HS-5 (cell line): Measurements from ENCODE around the gene EPHA2.
"Not testable (repeated sequence)": the region's sequence is repeated elsewhere in the genome, so short reads cannot be mapped to it uniquely, and the experiment has no call there.

Experiments used
- DNase-seq: peaks from one replicate; pipeline ENCODE4 v3.0.0-alpha.2; 2012; ENCODE audit warnings: low read depth

The EPHA2 gene

DNA sequence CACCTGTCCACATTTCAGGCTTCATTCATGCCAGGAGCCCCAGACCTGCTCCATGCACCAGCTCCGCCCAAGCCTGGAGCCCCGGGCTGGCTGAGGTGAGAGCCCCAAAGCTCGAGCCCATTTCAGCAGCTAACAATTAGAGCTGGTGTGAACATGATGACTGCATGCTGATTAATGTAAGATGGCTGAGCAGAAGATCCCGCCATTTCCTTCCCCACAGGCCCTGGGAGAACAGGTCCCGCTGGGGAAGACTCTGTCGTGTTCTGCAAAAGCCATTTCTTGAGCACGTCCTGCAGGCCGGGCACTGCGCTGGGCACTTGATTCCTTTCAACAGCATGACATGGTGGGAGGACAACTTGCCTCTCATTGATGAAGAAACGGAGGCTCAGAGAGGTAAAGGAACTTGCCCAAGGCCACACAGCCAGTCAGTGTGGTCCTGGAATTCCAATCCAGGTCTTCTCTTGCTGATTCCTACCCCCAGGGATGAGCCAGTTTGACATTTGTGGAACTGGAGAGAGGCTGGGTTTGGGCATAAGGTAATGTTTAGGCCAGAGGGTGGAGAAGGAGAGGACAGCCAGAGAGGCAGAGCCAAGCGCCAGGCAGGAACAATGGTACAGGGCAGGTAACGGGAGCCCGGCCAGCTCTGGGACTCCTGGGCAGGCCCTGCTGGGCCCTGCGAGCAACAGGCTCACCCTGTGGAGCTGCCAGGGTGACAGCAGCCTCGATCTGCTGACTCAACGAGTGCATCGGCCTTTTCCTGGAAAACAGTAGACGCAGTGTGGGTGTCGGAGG, 28.1 kb upstream of the EPHA2 start:
- DNase-seq: no peak

DNA sequence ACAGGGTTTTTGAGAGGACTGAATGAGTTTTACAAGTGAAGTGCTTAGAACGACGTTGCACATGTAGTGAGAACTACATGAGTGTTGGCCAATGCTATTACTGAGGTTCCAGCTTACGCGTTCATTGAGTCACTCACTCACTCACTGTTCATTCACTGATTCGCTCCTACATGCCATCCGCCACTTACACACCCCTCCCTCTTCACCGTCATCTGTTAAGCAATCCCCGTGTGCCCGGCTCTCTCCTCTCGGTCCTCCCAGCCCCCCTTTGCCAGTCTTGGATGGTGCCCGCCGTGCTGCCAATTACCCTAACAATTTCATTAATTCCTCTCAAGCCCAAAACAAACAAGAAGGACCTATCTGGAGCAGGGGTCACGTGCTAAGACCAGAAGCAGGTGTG, 27.3 kb upstream of the EPHA2 start:
- peak; percentile 65 for DNase-seq

DNA sequence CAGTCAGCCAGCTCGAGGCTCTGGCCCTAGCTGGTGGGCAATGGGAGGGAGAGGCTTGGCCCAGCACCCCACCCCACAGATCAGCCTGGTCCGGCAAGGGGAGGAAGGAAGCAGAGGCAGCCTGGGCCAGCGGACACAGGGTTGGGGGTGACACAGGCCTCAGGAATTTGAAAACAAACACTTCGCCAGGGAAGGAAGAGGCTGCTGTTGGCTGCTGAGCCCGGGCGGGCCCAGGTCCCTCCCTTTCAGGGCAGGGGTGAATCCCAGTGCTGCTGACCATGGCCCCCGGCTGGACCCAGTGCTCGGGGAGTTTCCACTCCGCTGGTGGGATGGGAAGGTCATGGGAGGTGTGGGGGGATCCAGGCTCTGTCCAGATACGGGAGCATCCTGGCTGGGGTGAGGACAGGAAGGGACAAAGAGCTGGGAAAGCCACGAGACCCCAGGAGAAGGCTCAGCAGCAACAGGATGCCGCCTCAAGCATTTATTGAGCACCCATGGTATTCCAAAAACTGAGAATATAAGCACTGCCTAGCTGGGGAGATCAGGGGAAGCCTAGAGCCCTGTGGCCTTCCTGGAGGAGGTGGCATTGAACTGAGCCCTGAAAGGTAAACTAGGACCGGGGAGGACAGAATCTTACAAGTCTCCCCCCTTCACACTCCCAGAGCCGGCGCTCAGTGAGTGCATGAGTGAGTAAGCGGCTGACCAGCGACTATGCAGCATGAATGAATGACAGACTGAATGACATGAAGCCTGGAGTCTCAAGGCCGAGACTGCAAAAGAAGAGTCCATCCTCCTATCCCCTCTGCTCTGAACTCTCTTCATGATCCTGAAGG, 26.2 kb upstream of the EPHA2 start:
- DNase-seq: peak; percentile 84

DNA sequence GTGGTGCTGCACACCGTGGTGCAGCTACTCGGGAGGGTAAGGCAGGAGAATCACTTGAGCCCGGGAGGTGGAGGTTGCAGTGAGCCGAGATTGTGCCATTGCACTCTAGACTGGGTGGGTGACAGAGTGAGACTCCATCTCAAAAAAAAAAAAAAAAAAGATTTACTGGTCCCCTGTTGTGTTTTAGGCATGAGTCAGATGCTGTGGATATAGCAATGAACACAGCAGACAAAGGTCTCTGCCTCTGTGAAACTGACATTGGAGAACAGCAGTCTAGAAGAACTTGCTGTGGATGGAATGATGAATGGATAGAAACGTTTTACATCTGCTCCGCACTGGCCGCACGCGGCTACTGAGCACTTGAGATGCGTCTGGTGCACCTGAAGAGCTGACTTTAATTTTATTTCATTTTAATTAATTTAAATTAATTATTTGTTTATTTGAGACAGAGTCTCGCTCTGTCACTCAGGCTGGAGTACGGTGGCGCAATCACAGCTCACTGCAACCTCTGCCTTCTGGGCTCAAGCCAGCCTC, 24.5 kb upstream of the EPHA2 start:
- DNase-seq: no peak

DNA sequence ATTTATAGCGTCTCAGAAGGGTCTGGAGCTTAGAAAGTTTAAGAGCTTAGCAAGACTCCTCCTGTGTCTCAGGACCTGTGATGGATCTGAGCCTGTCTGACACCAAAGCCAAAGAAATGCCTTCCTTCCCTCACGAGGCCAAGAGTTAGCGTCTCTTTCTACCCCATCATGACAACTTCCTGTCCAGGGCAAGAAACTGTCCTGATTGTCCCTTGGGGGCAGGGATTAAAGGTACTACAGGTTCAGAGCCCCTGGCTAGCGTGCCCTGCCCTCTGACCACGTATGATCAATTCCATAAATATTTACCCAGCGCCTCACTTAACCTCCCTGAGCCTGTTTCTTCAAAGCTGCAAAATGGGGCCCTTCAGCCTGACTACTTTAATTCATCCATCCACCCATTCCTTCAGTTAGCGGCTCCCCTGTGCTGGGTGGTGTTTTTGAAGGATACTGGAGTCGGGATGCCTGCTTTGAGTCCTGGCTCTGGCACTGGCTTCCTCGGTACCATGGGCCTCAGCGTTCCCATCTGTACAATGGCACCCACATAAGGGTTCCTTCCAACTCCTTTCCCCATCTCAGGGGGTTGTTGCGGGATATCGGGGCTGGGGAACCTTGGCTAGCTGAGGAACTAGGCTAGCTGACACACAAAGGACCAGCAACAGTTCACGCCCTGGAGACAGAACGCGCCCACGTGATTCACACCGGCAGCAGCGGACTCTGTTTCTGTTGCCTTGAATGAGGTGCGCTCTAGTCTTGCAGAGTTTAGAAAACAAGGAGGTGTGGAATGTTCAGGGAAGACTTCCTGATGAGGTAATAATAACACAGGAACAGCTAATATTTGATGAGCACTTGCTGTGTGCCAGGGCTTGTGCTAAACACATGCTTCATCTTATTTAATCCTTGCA, 23.0 kb upstream of the EPHA2 start:
- no peak for DNase-seq

DNA sequence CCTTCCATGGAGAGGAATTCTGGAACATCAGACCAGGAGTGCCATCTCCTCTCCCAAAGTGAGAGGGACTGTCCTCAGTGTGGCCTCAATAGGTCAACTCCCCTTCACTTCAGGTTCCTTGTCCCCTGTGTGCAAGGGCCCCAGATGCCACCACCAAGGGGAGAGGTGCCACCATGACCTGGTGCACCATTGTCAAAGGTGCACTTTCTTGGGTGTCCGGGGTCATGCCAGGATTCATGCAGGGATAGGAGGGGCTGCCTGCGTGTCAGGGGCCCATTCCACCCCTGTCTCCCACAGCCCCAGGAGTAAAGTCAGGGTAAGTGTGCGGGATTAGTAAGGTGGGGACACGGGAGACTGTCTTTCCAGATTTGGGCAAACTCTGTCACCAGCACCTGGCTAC, 21.4 kb upstream of the EPHA2 start:
- no peak for DNase-seq

DNA sequence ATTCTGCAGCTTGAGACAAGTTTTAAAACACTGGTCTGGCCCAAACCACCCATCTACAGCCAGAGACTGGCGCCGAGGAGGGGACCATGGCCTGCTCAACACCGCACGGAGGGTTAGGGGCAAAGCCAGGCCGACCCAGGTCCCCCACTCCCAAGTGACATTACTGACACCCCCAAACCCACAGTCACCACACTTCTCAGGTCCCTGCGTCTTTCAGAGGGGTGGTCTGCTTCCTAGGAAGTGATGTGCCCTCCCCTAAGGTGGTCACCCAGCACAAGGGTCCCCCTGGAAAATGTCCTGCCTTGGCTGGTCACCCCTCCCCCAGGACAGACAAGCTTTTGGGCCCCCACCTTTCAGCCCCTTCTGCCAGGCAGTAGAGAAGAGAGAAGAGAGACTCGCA, 20.8 kb upstream of the EPHA2 start:
- no peak for DNase-seq

DNA sequence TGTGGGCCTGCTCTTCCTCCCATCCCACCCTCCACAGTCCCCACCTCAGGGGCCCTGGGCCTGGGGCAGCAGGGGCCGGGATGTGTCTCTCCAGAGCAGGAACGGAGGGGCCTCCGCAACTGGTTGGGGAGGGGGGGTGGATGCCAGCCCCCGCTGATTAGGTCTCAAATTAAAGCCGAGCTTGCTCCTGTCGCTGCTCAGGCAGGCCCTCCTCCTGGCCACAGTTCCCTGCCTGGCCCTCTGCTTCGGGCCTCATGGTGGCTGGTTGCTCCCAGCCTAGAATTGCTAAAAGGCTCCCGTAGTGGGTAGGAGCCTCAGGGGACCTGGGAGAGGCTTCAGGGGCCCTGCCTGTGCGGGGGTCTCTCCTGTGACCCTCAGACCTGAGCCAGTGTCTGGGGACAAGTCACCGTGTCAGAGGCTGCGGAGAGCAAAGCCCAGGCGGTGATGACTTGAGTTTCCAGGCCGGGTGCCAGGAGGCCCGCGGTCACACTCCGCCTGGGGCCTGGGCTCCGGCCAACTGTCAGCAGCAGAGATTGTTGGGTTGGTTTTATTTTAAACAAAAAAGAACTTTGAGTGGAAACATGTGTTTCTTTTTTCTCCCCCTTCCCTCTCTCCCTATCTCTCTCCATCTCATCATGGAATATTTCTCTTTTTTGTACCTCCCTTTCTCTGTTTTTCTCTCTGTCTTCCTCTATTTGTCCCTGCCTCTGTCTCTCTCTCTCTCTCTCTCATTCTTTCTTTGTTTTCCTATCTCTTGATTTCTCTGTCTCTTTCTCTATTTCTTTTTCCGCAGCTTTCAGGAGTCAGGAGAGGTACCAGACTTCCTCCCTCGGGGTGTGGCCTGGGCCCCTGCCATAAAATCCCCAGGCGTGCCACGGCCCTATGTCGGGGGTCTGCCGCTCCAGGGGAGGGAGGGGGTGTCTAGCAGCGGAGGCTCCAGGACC, 20.0 kb upstream of the EPHA2 start:
- DNase-seq: peak; percentile 66

DNA sequence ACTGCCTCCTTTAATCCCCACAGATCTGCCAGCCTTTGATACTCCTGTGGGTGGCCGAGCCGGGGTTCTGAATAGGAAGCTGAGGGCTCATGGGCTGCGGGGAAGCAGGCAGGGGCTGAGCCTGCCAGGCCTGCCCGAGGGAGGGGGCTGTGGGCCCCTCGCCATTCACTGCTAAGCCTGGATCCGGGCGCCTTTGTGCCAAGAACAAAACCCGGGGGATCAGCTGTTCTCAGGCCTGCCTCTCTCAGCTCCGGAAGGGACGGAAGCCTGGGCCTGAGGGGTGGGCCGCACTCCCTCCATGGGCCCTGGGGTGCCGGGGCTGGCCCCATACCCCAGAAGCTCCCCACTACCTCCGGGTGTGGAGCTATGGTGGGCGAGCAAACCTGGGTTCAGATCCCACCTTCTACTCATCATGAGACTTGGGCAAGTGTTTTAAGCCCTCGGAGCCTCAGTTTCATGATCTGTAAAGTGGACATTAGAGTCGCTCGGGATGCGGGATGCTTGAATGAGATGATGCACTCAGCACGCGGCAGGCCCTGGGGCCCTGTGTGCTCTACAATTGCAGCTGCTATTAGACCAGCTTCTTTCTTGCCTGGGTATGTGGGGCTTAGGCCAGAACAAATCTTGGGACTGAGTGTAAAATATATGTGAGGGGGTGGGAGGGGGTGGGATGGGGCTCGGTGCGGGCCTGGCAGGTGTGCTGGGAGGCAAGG, 19.2 kb upstream of the EPHA2 start:
- DNase-seq: no peak

DNA sequence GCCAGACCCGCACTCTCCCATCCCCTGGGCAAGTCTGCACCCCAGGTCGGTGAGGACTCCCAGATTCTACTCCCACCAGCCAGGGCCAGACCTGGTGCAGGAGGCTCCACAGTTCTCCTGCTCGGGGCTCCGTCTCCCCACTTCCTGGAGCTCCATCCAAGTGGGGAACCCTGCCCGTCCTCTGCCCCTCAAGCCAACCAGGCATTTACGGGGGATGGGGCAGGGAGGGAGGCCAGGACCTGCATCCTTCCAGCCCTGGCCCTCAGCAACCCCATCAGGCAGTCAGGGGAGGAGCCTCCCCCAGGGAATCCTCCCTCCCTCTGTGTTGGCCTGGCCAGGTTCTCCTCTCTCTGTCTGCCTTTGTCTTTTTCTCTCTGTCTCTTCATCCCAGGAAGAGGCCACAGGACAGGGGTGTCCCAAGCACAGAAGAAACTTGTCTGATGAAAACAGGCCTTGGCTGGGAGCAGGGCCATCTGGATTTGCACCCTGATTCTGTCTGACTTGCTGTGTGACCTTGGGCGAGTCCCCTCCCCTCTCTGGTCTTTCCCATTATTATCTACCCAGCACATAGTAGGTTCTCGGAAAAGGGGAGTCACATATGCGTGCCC, 18.5 kb upstream of the EPHA2 start:
- no peak for DNase-seq

DNA sequence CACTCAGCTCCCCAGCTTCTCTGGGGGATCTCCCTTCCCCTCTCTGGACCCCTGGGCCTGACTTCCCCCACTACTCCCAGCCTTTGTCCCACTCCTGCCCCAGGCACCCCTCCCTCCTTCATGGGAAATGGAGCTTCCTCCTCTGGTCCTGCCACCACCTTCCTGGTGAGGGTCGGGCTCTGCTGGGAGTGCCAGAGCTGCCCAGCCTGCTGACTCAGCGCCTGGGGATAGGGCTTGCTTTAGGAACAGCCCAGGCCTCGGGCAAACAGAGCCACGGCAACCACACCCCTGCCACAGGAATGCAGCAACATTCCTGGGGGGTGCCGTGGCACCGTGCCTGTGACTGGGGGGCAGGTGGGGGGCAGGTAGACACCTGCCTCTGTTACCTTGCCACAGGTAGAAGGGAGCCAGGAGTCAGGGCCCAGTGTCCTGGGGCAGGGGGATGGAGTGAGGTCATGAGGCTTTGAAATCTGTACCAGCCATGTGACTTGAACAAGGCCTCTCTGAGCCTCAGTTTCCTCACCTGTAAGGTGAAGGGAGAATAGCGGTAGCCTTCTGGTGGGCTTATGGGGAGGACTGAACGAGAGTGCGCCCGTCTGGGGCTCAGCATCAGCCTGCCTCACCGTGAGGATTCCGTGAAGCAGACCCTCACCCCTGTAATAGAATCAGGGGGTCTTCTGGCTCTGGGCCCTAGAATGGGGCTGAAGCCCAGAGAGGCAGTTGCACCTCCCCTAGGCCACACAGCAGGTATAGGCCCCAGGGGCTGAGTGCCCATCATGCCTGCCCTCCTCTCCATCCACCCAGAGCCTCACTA, 17.8 kb upstream of the EPHA2 start:
- peak; percentile 73 for DNase-seq

DNA sequence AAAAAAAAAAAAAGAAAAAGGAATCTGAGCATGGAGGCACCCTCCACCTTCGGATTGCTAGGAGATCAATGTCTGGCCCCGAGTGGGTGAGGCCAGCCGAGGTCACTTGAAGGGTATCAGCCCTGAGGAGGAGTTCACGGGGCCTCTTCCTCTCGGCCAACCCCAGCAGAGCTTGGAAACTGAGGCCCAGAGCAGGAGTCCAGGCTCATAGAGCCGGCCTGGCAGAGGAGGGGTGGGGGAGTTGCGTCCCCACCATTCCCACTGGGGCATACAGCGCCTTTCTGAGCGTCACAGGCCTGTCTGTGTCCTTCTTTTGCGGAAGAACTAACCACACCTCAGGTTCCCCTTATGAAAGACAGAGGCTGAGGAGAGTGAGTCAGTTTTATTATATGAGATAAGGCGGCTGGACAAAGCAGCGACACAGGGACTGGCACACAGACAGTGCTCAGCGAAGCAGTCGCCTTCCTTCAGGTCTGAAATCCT, 17.1 kb upstream of the EPHA2 start:
- DNase-seq: peak; percentile 57

DNA sequence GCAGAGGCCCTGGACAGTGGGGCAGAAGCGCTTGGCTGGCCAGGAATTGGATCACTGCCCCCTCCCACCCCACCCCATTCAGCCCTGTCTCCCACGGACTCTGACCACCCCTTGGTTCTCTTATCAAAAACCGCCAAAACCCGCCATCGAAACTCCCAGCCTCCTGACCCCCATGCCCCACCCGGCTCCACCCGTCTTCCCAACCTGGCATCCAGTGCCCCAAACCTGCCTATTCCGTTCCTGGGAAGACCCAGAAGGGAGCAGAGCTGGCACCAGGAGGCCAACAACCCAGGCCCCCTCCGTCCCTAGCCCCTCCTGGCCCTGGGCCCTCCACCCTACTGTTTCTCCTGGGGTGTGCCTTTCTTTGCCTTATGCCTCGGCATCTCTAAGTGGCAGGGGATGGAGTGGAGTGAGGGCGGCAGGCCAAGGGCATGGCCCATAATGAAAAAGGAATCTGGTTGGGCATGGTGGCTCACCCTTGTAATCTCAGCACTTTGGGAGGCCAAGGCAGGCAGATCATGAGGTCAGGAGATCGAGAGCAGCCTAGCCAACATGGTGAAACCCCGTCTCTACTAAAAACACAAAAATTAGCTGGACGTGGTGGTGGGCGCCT, 16.5 kb upstream of the EPHA2 start:
- DNase-seq: no peak

DNA sequence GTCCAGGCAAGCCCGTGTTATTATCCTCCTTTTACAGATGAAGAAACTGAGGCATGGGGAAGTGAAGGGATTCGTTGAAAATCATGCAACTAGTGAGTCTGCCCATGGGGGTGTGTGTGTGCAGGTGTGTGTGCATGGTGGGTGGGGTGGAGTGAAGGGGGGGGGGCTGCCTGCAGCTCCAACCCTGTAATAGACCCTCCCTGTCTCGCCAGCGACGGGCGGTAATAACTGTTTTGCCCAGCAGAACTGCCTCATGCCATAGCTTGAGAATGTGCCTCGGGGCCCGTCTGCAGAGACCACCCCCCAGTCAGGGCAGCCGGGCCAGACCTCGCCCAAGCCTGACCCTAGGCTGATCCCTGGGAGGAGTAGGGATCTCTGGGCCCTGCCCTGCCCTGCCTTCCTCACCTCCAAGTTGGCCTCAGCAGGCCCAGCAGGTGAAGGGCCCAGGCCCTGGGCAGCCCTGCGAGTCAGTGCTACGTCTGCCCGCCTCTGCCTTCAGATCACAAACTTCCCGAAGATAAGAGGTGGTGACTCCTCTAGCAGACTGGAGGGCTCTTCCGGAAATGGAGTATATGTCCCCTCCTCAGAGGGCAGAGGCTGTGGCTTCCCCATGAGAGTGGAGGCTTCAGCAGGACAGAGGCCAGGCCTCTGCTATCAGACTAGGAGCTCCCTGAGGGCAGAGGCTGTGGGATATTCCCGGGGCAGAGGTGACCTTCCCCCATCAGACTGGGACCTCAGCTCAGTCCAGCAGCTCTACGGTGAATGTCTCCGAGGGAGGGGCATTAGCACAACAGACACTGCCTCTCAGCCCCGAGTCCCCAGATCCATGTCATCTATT, 15.7 kb upstream of the EPHA2 start:
- no peak for DNase-seq

DNA sequence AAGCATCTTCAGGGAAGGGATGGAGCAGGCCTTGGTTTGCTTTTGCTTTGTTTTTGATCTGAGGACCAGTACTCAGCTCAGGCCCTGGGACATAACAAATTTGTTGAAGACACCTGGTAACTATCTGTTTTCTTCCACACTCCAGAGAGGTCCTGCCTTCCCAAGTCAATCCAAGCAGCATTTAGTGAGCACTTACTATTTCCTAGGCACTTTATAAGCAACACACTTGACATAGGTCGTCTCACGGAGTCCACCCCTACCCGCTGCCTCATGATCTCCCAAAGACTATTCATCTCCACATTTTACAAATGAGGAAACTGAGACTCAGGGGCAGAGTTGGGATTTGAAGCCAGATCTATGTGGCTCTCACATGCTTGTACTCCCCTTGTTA, 14.4 kb upstream of the EPHA2 start:
- DNase-seq: no peak

DNA sequence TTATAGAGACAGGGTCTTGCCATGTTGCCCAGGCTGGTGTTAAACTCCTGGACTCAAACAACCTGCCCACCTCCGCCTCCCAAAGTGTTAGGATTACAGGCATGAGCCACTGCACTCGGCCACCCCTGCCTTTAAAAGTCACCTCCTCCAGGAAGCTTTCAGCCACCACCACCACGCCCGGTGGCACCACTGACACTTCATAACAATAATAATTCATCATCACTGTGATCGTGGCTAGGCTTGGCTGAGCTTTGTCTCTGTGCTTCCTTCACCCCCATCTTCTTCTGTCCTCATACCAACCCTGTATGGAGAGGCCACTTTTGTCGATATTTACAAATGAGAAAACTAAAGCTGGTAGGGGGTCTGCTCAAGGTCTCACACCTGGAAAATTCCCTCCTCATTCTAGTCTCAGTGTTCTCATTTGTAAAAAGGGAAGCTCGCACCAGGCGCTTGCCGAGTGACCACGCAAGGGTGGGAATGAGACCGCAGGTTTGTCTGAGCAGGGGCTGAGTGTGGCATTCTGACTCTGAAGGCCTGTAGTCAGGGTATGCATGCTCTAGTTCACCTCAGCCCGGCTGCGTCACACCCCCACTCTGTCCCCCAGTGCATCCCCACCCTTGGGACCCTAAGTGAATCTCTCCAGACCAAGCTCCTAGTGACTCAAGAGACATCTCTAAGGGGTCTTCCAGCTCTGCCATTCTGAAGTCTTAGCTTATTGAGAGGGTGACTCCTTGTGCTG, 12.9 kb upstream of the EPHA2 start:
- no peak for DNase-seq

DNA sequence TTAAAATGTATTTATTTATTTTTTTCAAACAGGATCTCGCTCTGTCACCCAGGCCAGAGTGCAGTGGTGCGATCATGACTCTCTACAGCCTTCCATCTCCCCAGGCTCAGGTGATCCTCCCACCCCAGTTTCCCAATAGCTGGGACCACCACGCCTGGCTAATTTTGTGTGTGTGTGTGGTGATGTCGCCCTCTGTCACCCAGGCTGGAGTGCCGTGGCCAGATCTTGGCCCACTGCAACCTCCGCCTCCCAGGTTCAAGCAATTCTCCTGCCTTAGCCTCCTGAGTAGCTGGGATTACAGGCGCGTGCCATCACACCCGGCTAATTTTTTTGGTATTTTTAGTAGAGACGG, 12.3 kb upstream of the EPHA2 start:
- not testable (repeated sequence) for DNase-seq
